Umbilical cord (tissue), 2 donors: ENCODE results near the gene IHH. TPM values are rescaled to one million over a fixed set of nuclear protein-coding genes. Genes with fewer than 3 reads are reported as not detected.

Experiments used
- DNase-seq: peaks from one replicate; pipeline ENCODE4 v3.0.0-alpha.2; 2015; ENCODE audit warnings: low spot score
- total RNA-seq: library from RNA; depleted of rRNA; stranded (reverse); fragments of >200 nt; gene quantifications from one replicate; pipeline ENCODE4 v1.2.3, GENCODE V29; 2014; ENCODE audit warnings: low replicate concordance; ENCODE audit not compliant: insufficient read depth

Gene IHH
- total RNA-seq, 1 donor from 2014 or later: not detected

DNA sequence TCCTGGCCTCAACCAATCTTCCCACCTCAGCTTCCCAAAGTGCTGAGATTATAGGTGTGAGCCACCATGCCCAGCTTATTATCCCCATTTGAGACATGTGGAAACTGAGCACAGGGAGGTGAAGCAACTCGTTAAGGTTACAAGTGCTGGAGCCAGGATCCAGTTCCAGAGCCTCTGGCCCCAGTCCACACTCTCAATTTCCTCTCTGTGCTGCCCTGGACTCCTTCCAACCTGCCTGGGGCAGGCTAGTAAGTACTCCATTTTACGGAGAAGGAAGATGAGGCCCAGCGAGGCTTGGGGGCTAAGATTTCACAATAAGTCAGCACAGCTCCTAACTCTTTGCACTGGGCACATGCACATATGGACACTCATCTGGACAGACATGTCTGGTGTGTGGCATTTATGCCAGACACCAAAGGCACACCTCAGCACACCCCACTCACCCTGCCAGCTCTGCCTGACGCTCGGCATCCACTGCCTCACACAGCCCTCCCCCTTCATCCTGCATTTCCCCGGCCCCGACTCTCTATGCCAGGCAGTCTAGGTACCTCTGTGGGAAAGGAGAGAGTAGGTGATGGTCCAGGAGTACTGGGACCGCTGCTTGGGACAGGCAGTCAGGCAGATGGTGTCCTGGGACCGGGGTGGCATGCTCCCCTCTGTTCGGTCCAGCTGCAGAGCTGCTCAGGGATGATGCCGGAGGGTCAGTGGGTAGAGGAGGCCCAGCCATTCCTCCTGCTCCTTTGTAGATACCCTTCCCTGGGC lies 39.9 kb downstream of the IHH start:
- no peak for DNase-seq

DNA sequence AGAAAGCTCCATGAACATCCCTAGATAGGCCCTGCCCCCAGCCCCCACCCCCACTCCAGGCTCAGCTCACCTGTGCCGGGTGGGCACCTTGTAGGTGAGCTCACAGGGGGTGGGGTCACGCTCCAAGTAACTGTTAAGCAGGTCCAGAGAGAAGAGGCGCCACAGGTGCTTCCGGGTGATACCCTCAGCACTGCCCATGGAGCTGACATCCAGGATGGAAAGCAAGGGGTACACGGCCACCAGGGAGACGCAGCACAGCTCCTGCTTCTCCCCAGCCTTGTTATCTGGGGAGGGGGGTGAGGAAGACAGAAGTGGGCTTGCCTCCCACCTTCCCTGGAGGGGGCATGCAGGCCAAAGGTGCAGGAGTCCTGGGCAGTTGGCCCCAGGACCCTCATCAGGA lies 41.3 kb downstream of the IHH start:
- DNase-seq: no peak

- no peak for DNase-seq
Observed at GRCh38 chr2:219018726-219019125, 42.0 kb downstream of the IHH start.

DNA sequence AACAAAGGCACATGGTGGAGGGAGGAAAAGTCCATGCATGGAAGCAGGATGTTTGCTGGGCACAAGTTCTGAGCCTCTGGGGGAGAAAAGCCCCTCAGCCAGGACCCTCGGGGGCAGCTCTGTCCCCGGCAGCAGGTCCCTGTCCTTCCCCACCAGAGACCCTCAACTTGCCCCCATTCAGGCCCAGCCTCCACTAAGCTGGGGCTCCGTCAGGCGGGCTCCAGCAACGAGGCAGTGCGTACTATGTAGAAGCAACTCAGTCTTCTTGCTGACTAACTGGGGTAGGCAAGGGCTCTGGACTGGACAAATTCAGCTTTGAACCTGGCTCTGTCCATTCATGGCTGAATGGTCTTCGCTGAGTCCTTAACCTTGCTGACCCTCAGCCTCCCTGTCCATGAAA lies 42.4 kb downstream of the IHH start:
- DNase-seq: no peak

GRCh38 chr2:219017201-219017931 lies 43.4 kb downstream of the IHH start:
- no peak for DNase-seq

GRCh38 chr2:219016721-219017120 lies 44.0 kb downstream of the IHH start:
- DNase-seq: no peak

- no peak for DNase-seq
Observed at GRCh38 chr2:219010873-219011272, 49.8 kb downstream of the IHH start.

DNA sequence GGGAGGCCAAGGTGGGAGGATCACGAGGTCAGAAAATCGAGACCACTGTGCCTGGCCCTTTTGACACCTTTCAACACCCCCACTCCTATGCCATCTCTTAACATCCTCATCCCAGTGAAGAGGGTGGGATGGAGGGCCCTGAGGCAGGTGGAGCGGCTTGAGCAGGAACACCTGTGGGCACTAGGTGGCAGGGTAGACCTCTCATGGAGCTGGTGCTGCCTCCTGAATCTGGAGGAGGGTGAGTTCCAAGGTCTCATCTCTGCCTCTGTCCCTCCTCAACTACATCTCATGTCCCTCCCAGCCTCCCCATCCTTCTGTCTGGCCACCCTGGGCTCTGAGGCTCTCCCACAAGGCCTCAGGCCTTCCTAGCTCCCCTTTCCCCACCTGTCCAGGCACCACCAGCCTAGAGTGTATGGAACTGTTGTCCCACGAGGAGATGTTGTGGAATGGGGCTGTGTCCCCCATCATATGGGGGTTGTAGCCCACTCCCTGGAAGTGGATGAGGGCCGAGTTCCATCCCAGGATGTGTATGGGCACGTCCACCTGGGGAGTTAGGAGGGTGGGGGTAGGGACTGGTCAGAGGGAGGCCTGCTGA lies 50.5 kb downstream of the IHH start:
- DNase-seq: no peak

- no peak for DNase-seq
Observed at GRCh38 chr2:219009294-219009693, 51.4 kb downstream of the IHH start.

Other genes with a start within 250 kb of the IHH start
- gene PRKAG3, start 229.1 kb downstream of the IHH start, total RNA-seq: not detected
- gene WNT6, start 201.1 kb downstream of the IHH start, total RNA-seq: 3.9 TPM
- 3.6 TPM for gene WNT10A, start 180.1 kb downstream of the IHH start, total RNA-seq
- not detected for gene CDK5R2, start 101.3 kb downstream of the IHH start, total RNA-seq
- not detected for gene FEV, start 75.7 kb downstream of the IHH start, total RNA-seq
- not detected for gene CRYBA2, start 67.5 kb downstream of the IHH start, total RNA-seq
- 2.9 TPM for gene CFAP65, start 19.4 kb downstream of the IHH start, total RNA-seq
- 13.0 TPM for gene NHEJ1, start 99.9 kb upstream of the IHH start, total RNA-seq
- gene SLC23A3, start 109.1 kb upstream of the IHH start, total RNA-seq: not detected
- 20.5 TPM for gene CNPPD1, start 116.0 kb upstream of the IHH start, total RNA-seq
- gene RETREG2, start 117.4 kb upstream of the IHH start, total RNA-seq: 40.9 TPM
- 20.5 TPM for gene ZFAND2B, start 145.9 kb upstream of the IHH start, total RNA-seq
- gene ABCB6, start 158.0 kb upstream of the IHH start, total RNA-seq: 34.2 TPM
- gene ATG9A, start 168.7 kb upstream of the IHH start, total RNA-seq: 83.3 TPM
- 27.9 TPM for gene ANKZF1, start 168.9 kb upstream of the IHH start, total RNA-seq
- 12.0 TPM for gene GLB1L, start 184.5 kb upstream of the IHH start, total RNA-seq
- 24.1 TPM for gene STK16, start 184.6 kb upstream of the IHH start, total RNA-seq
- gene TUBA4B, start 192.3 kb upstream of the IHH start, total RNA-seq: 0.72 TPM
- 21.7 TPM for gene TUBA4A, start 193.0 kb upstream of the IHH start, total RNA-seq
- gene DNAJB2, start 218.4 kb upstream of the IHH start, total RNA-seq: 45.0 TPM
- gene PTPRN, start 248.5 kb upstream of the IHH start, total RNA-seq: 5.5 TPM